KOPT-K1 (cell line): Measurements from ENCODE around the gene NMRK2.

Experiments used
- H3K27ac ChIP-seq: fragments of 200-600 bp; sonication (generic); 2 replicates; pipeline ENCODE4 v1.5.1; 2016; ENCODE audit warnings: antibody characterized with exemption, mild to moderate bottlenecking, low read depth, low read length; ENCODE audit not compliant: poor library complexity, severe bottlenecking
- H3K36me3 ChIP-seq: fragments of 200-600 bp; sonication (generic); 2 replicates; pipeline ENCODE4 v1.5.1; 2017; ENCODE audit warnings: antibody characterized with exemption, mild to moderate bottlenecking, low read length, moderate library complexity; ENCODE audit not compliant: insufficient read depth
- H3K9me3 ChIP-seq: fragments of 200-600 bp; sonication (generic); 2 replicates; pipeline ENCODE4 v1.5.1; 2017; ENCODE audit warnings: antibody characterized with exemption, low read length, mild to moderate bottlenecking; ENCODE audit not compliant: insufficient read depth, poor library complexity, severe bottlenecking

NMRK2 gene

DNA sequence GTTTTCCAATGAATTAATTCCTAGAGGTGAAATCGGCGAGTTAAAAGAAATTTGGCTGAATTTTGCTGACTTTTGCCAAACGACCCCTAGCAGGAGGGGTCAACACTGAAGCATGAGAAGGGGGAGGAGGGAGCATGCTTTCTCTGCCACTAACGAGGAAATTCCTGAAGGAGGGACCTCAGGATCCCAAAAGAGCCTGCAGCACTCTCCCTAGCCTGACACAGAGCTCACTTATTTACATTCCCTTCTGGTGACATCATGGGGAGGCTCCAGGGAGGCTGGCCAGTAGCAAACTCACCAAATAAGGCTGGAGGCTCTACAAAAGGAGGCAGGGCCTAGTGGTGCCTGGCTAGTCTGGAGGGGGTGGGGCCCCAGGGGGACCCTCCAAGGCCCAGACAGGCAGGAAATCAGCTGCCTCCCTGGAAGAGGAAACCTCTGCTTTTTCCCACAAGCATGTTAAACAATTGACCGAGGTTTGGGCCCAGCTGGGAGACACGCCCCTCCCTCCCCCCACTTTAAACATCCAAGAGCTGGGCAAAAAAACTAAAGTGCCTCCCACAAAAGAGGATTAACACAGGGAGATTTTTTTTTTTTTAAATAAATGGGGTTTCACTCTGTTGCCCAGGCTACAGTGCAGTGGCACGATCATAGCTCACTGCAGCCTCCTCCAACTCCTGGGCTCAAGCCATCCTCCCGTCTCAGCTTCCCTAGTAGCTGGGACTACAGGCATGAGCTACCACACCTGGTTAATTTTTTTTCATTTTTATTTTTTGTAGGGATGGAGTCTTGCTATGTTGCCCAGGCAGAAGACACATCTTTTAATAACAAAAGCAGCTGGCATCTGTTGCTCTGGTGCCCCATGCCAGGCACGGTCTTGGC is 35.9 kb downstream of the NMRK2 start:
- no peak overlapping the region for H3K27ac ChIP-seq

DNA sequence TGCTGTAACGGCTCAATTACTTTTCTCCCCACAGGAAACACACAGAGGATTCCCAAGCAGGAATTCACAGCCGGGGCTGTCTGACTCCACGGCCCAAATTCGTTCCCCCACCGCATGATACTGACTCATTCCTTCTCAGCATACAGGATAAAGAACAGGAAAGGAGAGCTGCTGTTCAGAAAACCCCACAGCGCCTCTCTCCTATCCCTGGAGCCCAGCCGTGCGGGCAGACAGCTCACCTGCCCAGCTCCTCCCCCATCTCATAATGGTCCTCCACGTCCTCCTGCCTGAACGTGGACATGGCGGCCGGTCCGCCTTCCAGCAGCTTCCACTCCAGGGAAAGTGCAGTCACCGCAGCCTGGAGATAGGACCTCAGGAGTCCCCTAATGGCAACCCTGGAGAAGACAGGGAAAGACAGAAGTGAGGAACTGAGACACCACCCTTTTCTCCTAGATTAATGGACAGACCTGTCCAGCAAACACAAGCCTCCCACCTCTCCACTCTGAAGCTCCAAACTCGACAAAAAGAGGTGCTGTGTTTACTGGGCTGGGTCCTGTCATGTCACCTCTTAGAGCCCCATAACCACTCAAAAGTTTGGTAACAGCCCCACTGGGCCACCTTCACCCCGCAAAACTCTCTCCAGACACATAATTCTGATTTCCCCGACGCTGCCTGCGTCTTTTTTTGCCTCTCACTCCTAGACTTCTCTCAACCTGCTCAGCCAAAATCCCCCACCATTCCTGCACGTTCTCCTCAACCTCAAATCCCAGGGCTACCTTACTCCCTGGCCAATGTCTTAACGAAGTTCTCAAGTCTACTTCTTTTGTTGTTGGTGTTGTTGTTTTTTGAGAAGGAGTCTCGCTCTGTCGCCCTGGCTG is 36.8 kb downstream of the NMRK2 start:
- H3K36me3 ChIP-seq = peaks cover 40% of the 10 kb centered on the region; the same call in 1 of the 2 replicates

More for the DNA sequence above, 35.9 kb downstream of the NMRK2 start:
- no peaks in the 10 kb centered on the region for H3K9me3 ChIP-seq
- peaks cover 45% of the 10 kb centered on the region for H3K36me3 ChIP-seq

DNA sequence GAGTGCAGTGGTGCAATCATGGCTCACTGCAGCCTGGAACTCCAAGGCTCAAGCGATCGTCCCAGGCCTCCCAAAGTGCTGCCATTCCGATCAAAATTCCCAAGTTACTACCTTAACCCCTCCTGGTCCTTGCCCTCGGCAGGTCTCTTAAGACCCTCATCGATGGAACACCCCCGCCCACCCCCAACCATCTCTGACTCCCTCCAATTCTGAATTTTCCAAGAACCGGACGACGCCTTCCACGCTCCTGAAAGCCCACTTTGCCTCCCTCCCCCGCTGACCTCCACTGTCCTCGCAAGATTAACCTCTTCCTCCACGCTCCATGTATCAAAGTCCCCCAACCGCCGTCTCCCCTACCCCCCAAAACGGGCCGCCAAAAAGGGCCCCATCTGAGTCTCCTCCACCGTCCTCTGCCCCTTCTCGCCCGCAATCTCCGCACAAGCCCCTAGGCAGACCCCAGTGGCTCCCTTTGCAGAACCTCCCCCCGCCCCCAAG is 37.5 kb downstream of the NMRK2 start:
- peaks cover 46% of the 10 kb centered on the region for H3K36me3 ChIP-seq
- peak overlapping the region; percentile 63 for H3K27ac ChIP-seq
- no peaks in the 10 kb centered on the region for H3K9me3 ChIP-seq

More for the DNA sequence above, 36.8 kb downstream of the NMRK2 start:
- Histone ChIP-seq H3K9me3 (no peaks in the 10 kb centered on the region), H3K27ac (peak overlapping the region; percentile 63)

DNA sequence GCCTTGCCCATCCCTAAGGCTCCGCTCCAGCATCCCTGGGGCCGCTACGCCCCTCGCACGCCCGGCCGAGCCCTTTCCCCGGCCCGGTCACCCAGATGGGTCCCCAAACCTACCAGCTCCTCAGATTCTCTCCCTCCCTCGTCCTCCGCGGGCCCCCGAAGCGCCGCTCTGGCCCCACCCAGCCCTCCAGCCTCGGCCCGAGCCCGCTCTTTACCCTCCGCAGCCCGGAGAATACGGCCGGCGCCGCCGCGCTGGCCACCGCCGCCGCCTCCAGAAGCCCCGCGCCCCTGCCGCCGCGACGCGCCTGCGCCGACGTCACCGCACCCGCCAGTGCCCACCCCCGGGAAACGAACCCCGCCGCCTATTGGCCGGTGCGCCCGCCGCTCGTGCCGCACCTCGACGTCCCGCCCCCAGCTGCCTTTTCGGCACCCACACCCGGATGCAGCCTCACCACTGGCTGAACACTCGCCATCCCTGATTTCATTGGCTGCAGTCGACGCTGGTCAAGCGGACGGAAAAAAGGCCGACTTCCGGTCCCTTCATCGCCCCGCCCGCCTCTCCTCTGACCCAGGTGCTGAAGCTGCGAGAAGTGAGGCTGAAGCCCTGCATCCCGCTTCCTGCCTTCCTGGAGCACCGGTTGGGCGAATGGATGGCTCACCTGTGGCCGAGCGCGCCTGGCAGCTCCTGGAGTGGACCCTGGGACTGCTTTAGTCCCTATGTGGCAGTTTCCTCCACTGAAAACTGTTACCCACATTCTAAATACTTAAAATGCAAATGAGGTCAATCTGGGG is 38.1 kb downstream of the NMRK2 start, which contains the start of gene DAPK3:
DAPK3 (minus strand) TSS at position 292 of the 791 bp plus-strand sequence. CDS start 1,364 bp downstream, outside the sequence.
- peaks cover 46% of the 10 kb centered on the region for H3K36me3 ChIP-seq

DNA sequence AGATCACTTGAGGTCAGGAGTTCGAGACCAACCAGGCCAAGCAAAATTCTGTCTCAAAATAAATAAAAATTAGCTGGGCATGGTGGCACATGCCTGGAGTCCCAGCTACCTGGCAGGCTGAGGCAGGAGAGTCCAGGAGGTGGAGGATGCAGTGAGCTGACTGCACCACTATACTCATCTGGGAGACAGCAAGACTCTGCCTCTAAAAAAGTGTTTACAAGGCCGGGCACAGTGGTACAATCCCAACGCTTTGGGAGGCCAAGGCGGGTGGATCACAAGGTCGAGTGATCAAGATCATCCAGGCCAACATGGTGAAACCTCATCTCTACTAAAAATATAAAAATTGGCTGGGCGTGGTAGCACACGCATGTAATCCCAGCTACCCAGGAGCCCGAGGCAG is 42.3 kb downstream of the NMRK2 start:
- no peak overlapping the region for H3K27ac ChIP-seq
- no peaks in the 10 kb centered on the region for H3K9me3 ChIP-seq
- H3K36me3 ChIP-seq = peaks cover 53% of the 10 kb centered on the region

More for the DNA sequence above, 38.1 kb downstream of the NMRK2 start, which contains the start of gene DAPK3:
- Histone ChIP-seq H3K27ac (peak within 1 kb of the TSS; percentile 63), H3K9me3 (no peaks in the 10 kb centered on the region)

DNA sequence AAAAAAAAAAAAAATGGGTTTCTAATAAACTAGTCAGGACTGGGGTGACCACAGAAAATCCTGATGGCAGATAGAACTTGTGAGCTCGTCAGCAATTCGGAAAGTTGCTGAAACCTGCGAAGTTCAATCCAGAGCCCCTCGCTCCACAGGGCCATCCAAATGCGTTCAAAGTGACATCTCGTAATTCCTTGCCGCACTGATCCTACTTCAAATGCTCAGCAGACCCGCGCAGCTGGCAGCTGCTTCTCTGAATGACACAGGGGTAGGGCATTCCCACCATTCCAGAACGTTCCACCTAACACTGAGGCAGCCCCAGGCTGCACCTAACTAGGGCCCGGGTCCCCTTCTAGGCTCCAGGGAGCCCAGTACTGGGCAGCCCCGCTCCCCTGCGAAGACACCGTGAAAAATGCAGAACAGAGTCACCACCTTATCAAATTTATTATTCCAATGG is 42.8 kb downstream of the NMRK2 start:
- no peaks in the 10 kb centered on the region for H3K9me3 ChIP-seq
- peaks cover 58% of the 10 kb centered on the region for H3K36me3 ChIP-seq
- no peak overlapping the region for H3K27ac ChIP-seq

DNA sequence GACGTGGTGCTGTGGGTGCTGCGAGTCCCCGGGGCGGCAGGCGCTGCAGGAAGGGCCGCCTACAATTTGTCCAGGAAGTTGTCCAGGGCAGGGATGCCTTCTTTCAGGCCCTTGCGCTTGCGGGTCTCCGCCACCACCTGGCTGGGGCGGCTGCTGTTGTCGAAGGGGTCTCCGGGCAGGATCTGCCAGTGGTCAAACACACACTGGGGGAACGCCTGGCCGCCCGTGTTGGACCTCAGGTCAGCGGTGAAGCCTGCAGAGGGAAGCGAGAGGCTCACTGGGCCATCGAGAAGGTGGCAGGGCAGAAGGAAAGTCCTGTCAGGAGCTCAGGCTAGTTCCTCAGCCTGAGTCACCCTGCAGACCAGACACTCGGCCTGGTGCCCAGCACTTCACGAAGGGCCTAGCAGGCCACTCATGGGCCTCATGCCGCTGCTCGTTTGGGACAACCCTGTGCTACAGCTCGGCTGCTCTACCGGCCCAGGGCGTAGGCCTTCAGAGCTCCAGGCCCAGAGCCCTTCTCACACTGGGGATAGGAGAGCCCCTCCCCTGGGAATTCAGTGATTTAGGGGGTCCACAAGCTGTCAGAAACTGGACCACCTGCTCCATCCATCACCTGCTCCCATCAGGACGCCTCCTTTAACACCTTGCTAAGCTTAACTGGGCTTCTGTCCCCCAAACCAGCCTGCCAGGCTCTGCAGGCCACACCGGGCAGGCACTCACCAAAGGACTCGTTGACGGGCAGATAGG is 43.8 kb downstream of the NMRK2 start:
- Histone ChIP-seq H3K36me3 (peaks cover 68% of the 10 kb centered on the region), H3K27ac (no peak overlapping the region), H3K9me3 (no peaks in the 10 kb centered on the region)

DNA sequence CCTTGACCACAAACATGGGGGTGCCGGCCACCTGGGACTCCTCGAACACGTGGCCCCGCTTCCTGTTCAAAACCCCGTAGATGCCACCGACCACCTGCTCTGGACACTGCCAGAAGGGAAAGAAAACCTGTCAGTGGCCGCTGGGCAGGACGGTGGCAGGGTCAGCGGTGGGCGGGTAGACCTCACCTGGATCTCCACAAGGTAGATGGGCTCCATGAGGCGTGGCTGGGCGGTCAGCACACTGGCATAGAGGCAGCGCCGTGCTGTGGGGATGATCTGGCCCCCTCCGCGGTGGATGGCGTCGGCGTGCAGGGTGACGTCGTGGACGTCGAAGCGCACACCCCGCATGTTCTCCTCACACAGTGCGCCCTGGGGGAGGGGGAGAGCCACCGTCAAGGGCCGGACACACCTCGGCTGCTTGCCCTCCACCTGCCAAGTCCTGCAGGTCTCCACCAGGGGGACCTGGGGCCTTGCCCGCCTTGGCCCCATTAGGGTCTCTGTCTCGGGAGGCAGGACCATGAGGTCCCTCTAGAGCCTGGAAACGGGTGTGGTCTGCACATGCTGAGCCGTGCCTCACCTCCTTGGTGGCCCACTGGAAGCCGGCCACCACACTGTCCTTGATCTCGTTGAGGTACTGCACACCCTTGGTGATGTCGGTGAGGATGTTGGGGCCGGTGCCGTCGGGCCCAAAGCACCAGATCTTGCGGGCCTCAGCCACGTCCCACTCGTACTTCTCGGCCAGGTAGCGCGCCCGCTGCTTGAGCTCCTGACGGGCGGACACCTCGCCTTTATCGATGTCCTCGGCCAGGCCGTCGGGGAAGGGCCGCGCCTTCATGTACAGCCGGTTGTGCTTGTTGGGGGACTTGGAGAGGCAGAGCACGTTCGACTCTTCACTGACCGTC is 44.6 kb downstream of the NMRK2 start:
- H3K9me3 ChIP-seq = no peaks in the 10 kb centered on the region
- H3K27ac ChIP-seq = no peak overlapping the region
- peaks cover 77% of the 10 kb centered on the region for H3K36me3 ChIP-seq

DNA sequence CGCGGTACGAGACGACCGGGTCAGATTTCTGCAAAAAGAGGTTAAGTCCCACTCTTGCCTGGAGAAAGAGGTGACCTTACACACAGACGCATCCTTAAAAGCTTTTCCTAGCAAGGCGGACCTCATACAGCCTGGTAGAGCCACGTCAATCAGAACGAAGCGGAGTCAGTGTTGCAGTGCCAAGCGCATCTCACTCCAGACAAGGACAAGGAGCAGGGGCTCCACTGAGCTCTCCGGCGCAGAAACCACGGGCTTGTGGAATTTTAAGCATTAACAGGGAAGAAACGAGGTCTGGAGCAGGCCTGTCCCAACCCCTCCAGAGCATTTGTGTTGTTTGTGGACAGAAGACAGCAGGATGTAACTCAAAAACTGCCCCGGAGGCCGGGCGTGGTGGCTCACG is 45.3 kb downstream of the NMRK2 start:
- Histone ChIP-seq H3K36me3 (peaks cover 83% of the 10 kb centered on the region), H3K9me3 (no peaks in the 10 kb centered on the region), H3K27ac (no peak overlapping the region)

DNA sequence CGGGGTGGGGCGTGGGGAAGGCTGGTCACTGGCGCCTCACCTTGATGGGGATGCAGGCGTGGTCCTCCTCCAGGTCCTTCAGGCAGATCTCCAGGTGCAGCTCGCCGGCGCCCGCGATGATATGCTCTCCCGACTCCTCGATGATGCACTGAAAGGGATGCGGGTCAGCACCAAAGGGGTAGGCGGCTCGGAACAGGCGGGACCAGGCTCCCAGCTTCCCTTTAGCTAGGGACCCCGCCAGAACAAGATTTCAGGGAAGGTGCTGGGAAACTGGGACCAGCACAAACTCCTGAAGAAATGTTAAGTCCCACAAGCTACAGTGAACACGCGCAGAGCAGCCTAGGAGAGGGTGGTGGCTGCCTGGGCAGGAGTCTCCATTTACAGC is 46.4 kb downstream of the NMRK2 start:
- H3K9me3 ChIP-seq = no peaks in the 10 kb centered on the region
- H3K36me3 ChIP-seq = peaks cover 94% of the 10 kb centered on the region
- no peak overlapping the region for H3K27ac ChIP-seq

DNA sequence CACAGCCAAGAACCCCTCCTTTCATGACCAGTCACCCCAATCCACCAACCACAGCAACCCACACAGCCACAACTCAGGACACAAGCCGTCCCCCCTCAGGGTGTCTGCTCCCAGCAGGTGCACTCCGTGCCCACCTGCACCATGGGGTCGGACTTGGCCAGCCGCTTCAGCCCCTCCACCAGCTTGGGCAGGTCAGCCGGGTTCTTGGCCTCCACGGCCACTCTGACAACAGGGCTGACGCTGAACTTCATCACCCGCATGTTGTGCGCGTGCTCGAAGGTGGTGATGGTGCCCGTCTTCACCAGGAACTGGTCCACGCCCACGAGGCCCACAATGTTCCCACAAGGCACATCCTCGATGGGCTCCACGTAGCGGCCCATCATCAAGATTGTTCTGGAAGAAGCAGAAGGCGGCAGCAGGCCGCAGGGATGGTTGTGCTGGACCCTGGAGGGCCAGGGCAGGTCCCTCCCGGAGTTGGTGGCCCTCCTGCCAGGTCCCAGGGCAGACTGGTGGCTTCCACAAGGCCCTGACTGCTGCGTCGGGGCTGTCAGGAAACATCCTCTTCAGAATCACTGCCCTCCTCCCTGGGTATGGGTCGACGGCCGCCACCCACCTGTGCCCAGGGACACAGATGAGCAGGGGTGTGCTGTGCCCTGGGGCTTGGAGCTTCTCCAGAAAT is 46.9 kb downstream of the NMRK2 start:
- Histone ChIP-seq H3K36me3 (peaks cover 99% of the 10 kb centered on the region), H3K27ac (no peak overlapping the region), H3K9me3 (no peaks in the 10 kb centered on the region)

DNA sequence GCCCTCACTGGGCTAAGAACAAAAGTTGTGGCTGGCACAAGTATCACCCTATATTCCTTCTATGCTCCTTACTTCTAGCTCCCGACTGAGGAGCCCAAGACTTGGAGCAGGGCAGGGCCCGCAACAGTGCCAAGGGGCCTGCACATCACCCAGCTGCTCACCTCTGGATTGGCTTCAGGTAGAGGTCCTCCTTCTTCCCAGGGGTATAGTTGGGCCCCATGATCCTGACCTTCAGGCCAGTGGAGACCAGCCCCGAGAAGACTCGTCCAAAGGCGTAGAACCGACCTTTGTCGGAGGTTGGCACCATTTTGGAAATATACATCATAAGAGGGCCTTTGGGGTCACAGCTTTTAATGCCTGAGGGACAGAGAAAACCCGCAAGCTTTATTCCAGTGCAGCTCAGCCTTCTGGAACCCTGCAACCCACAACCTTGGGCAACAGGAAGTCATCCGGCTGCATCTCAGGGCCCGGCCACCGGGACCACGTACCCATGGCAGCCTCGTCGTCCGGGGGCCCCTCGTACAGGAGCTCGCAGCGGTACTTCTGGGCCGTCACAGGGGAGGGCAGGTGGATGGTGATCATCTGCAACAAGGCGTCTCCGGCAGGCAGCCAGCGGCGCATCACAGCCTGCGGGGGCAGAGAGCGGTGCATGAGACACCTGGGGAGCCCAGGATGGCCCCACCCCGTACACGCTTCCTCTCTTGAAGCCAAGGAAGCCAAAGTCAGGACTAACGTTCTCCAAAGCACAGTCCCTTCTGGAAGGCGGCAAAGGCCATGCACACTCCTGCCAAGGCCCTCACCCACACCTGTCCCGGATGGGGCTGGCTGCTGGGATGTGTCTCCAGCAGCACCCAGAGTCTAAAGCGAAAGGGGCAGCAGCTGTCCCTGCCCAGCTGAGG is 47.7 kb downstream of the NMRK2 start:
- no peak overlapping the region for H3K27ac ChIP-seq
- no peaks in the 10 kb centered on the region for H3K9me3 ChIP-seq
- peaks cover 91% of the 10 kb centered on the region for H3K36me3 ChIP-seq
